OCI-LY3 (cell line): ENCODE measurements around the gene PRCC.

Experiments used
- CTCF ChIP-seq: fragments of 200-600, 300-600 bp; sonication (generic); IDR thresholded peaks from 2 replicates; pipeline ENCODE4 v1.5.1; 2014; ENCODE audit warnings: antibody characterized with exemption, low read length, low read depth
- EZH2phosphoT487 ChIP-seq: fragments of 200-600 bp; shearing (Covaris generic); IDR thresholded peaks from 2 replicates; pipeline ENCODE4 v1.6.1; 2018; ENCODE audit warnings: antibody characterized with exemption, mixed run types, low read depth

DNA sequence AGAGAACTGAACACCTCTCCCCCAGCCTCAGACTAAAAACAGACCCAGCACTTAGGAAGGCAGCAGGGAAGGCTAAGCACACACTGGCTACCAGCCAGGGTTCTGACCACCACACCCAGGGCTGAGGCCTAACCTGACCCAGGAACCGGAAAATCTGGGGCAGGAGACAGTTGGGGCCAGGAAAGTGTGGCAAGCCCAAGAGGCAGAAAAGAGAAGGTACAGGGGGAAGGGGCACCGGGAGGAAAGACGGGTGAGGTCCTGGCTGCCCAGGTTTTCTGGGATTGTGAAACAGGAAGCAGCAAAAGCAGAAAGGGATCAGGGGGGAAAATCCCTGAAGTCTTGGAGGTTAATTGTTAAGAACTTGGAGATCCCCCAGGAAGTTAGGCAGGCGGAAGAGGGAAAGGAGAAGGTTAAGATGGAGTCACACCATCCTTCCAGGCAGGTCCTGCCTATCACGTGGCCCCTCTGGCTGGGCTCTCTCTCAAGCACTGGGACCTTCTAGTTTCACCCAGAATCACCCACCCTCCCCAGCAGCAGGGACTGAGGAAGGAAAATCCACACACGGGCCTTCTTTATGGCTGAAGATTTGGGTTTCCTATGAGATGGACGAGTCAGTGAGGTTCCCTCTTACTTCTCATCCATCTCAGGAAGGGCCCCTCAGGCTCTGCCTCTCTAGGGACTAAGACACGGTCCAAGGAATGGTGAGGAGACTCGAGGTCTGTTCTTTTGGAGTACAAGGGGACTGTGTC lies 18.5 kb upstream of the PRCC start:
- TF ChIP-seq CTCF (no peak), EZH2phosphoT487 (no peak)
